ENCODE data around the gene SPRED3.

Gene SPRED3

DNA sequence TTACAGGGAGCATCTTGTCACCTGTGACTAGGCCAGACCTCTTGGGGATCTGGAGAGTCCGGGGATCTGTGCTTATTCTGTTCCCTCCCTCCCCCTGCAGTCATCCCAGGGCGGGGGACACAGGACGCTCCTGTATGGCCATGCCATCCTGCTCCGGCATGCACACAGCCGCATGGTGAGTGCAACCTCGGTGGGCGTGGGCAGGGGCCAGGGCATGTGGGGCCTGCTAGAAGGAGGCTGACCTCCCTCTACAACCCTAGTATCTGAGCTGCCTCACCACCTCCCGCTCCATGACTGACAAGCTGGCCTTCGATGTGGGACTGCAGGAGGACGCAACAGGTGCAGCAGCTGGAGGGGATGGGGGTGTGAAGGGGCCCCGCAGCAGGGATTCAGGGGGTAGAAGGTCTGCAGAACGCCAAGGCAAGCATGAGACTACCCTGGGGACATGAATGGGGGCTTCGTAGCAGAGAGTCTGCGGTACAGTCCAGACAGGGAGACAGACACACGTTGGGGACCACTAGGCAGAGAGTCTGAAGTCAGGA lies 55.0 kb downstream of the SPRED3 start:
- DNase-seq (ENCODE audit: insufficient read length, low spot score) (no peak), FAIRE-seq (no peak)
- TF ChIP-seq CTCF (IDR thresholded peaks at IDR 0.05; ENCODE audit: insufficient read depth, missing control alignments) = no peak

- FAIRE-seq (no peak), DNase-seq (ENCODE audit: insufficient read length, low spot score) (no peak)
- TF ChIP-seq CTCF (IDR thresholded peaks at IDR 0.05; ENCODE audit: insufficient read depth, missing control alignments) = no peak
Observed at GRCh38 chr19:38444026-38444425, 55.5 kb downstream of the SPRED3 start.

GRCh38 chr19:38445362-38445761 lies 56.9 kb downstream of the SPRED3 start:
- TF ChIP-seq CTCF (IDR thresholded peaks at IDR 0.05; ENCODE audit: insufficient read depth, missing control alignments) = no peak
- no peak for FAIRE-seq
- no peak for DNase-seq (ENCODE audit: insufficient read length, low spot score)

DNA sequence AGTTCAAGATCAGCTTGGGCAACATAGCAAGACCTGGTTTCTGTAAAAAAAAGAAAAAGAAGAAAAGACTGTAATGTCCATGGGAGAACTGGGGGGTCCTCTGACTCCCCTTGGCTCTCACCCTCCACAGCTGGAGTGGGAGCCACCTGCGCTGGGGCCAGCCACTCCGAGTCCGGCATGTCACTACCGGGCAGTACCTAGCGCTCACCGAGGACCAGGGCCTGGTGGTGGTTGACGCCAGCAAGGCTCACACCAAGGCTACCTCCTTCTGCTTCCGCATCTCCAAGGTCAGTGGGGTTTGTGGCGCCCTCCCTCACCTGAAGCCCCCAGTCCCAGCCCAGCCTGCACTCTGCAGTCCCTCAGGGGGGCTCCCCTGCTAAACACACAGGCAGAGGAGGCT lies 59.7 kb downstream of the SPRED3 start:
- no peak for DNase-seq (ENCODE audit: insufficient read length, low spot score)
- no peak for TF ChIP-seq CTCF (IDR thresholded peaks at IDR 0.05; ENCODE audit: insufficient read depth, missing control alignments)
- no peak for FAIRE-seq
